Stimulated activated CD4-positive, alpha-beta T cell treated with anti-CD3 and anti-CD28 coated beads, Interleukin-1b, Interleukin-23, amount 100 ng/mL, for 4 hours (primary cell): ENCODE data around the gene C14orf180.

ENCODE experiments used
- DNase-seq, 2 donors: peaks; one replicate each; pipeline ENCODE4 v3.0.0-alpha.2; 2020; ENCODE audit warnings: low read depth in 2 of 2

C14orf180 gene

GRCh38 chr14:104593710-104594136 lies 14.2 kb downstream of the C14orf180 start:
- no peak for DNase-seq

- DNase-seq, result no peak
Measured at GRCh38 chr14:104594310-104595046, 14.9 kb downstream of the C14orf180 start.

- no peak for DNase-seq
Measured at GRCh38 chr14:104595116-104595675, 15.6 kb downstream of the C14orf180 start.

GRCh38 chr14:104595911-104596450 lies 16.4 kb downstream of the C14orf180 start:
- no peak for DNase-seq

GRCh38 chr14:104596451-104596918 lies 16.9 kb downstream of the C14orf180 start:
- no peak for DNase-seq

- DNase-seq, result no peak
Measured at GRCh38 chr14:104596927-104597351, 17.4 kb downstream of the C14orf180 start.

- no peak for DNase-seq
Measured at GRCh38 chr14:104597576-104597975, 18.0 kb downstream of the C14orf180 start.

- DNase-seq, result no peak
Measured at GRCh38 chr14:104598039-104598909, 18.7 kb downstream of the C14orf180 start.

- no peak for DNase-seq
Measured at GRCh38 chr14:104598910-104599273, 19.3 kb downstream of the C14orf180 start.

GRCh38 chr14:104599446-104599845 lies 19.9 kb downstream of the C14orf180 start:
- no peak for DNase-seq

- no peak for DNase-seq
Measured at GRCh38 chr14:104600141-104600643, 20.6 kb downstream of the C14orf180 start.

- DNase-seq, result no peak
Measured at GRCh38 chr14:104600805-104601204, 21.2 kb downstream of the C14orf180 start.

- DNase-seq, result no peak
Measured at GRCh38 chr14:104601786-104602185, 22.2 kb downstream of the C14orf180 start.

GRCh38 chr14:104602315-104602932 lies 22.9 kb downstream of the C14orf180 start:
- no peak for DNase-seq

- no peak for DNase-seq
Measured at GRCh38 chr14:104602933-104603325, 23.4 kb downstream of the C14orf180 start.

- no peak for DNase-seq
Measured at GRCh38 chr14:104603711-104604401, 24.3 kb downstream of the C14orf180 start.

- no peak for DNase-seq
Measured at GRCh38 chr14:104604458-104605449, 25.2 kb downstream of the C14orf180 start, which contains the start of gene TMEM179. Gene TMEM179 (minus strand): TSS chr14:104604772. CDS start chr14:104604741, 31 bp downstream.

GRCh38 chr14:104609666-104610065 lies 30.1 kb downstream of the C14orf180 start:
- DNase-seq, result no peak

GRCh38 chr14:104610749-104611310 lies 31.3 kb downstream of the C14orf180 start:
- DNase-seq, result no peak
